Osteoblast (primary cell): ENCODE measurements around the gene ZNF503. TPM values are rescaled to one million over a fixed set of nuclear protein-coding genes. Genes with fewer than 3 reads are reported as not detected.

ENCODE experiments used
- DNase-seq: peaks from one replicate; pipeline ENCODE4 v3.0.0; 2011; ENCODE audit warnings: low spot score, mixed read lengths; ENCODE audit not compliant: insufficient read length; ENCODE audit errors: missing footprints
- H2AFZ ChIP-seq: 2 replicates; pipeline ENCODE4 v1.6.0; 2011; ENCODE audit warnings: mild to moderate bottlenecking, low read length
- H3K27ac ChIP-seq: 2 replicates; pipeline ENCODE4 v1.5.1; 2011; ENCODE audit warnings: mild to moderate bottlenecking, low read depth, low read length, moderate library complexity
- H3K27me3 ChIP-seq: 2 replicates; pipeline ENCODE4 v1.6.0; 2012; ENCODE audit warnings: mild to moderate bottlenecking, control low read depth, inconsistent platforms, low read length, moderate library complexity; ENCODE audit not compliant: insufficient read depth
- H3K36me3 ChIP-seq: 2 replicates; pipeline ENCODE4 v1.5.1; 2011; ENCODE audit warnings: mild to moderate bottlenecking, low read length, control low read depth, moderate library complexity; ENCODE audit not compliant: insufficient read depth
- H3K4me1 ChIP-seq: 2 replicates; pipeline ENCODE4 v1.5.1; 2011; ENCODE audit warnings: mild to moderate bottlenecking, low read length, control low read depth, moderate library complexity; ENCODE audit not compliant: insufficient read depth
- H3K4me2 ChIP-seq: 2 replicates; pipeline ENCODE4 v1.6.0; 2011; ENCODE audit warnings: mild to moderate bottlenecking, low read length; ENCODE audit not compliant: insufficient read depth
- H3K4me3 ChIP-seq: fragments of 200-600 bp; sonication (generic); 3 replicates; pipeline ENCODE4 v1.5.1; 2012; ENCODE audit warnings: mild to moderate bottlenecking, low read length, inconsistent platforms; ENCODE audit not compliant: insufficient read depth
- H3K79me2 ChIP-seq: 2 replicates; pipeline ENCODE4 v1.6.0; 2012; ENCODE audit warnings: mild to moderate bottlenecking, low read length, control low read depth, inconsistent platforms; ENCODE audit not compliant: insufficient read depth
- H3K9me3 ChIP-seq: 2 replicates; pipeline ENCODE4 v1.5.1; 2011; ENCODE audit warnings: low read depth, low read length, control low read depth
- H4K20me1 ChIP-seq: 2 replicates; pipeline ENCODE4 v1.6.0; 2012; ENCODE audit warnings: mild to moderate bottlenecking, low read length, control low read depth; ENCODE audit not compliant: insufficient read depth
- total RNA-seq: library from RNA; depleted of rRNA; stranded (reverse); fragments of >200 nt; gene quantifications from 2 replicates; pipeline ENCODE4 v1.2.3, GENCODE V29; 2012
- TF ChIP-seq, protein P1 (sequence below): IDR thresholded peaks from 2 replicates; pipeline ENCODE4 v1.5.1; 2011; ENCODE audit warnings: mild to moderate bottlenecking, low read depth, low read length, moderate library complexity; ENCODE audit errors: extremely low read depth

ZNF503 gene
- total RNA-seq, result 18.5 and 19.4 TPM in 2 replicates

DNA sequence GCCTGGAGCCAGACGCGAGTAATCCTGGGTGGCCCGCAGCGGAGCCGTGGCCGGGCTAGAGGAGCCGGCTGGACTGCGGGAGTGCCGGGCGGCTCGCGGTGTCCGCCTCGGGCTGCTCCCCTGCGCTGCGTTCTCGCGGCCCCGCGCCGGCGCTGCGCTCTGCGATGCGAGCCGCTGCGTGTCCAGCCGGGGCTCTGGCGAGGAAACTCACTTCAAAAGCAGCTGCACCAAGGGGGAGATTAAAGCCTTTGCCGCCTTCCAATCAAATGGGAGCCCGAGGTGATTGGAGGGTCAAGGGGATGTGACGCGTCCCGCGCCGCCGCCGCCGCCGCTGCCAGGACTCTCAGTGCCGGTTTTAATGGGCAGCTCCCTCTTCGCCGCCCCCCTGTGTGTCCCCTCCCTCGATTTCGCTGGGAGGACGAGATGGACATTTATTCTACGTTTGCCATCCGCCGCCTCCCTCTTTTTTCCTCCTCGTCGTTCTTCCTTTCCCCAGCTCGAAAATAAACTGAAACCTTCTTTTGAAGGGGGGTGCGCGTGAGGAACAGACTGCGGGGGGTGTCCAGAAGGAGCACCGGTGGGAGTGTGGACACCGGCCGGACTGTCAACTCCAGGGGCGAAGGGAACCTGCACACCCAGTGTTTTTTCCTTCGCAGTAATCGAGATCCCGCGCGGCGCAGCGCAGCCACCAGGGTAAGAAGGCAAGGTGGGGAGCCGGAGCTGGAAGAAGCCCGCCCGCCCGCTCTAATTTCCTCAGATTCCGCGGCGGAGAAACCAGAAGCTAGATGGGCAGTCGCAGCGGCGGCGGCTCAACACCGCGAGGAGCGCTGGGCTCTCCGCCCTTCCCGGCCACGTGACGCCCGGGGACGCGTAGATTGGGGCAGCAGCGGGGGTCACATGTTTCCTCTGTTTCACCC is at the start of gene ZNF503:
TSS of gene ZNF503 (minus strand) at position 196 of the 917 bp plus-strand sequence. CDS start 345 bp downstream, outside the sequence.
- peaks cover 17% of the 10 kb centered on the region for H4K20me1 ChIP-seq
- H3K4me1 ChIP-seq, result peaks cover 14% of the 10 kb centered on the region
- H2AFZ ChIP-seq, result peak within 1 kb of the TSS; percentile 98
- peak within 1 kb of the TSS; percentile 93 for H3K27ac ChIP-seq
- peaks cover 3% of the 10 kb centered on the region for H3K36me3 ChIP-seq
- TF ChIP-seq, protein P1, sequence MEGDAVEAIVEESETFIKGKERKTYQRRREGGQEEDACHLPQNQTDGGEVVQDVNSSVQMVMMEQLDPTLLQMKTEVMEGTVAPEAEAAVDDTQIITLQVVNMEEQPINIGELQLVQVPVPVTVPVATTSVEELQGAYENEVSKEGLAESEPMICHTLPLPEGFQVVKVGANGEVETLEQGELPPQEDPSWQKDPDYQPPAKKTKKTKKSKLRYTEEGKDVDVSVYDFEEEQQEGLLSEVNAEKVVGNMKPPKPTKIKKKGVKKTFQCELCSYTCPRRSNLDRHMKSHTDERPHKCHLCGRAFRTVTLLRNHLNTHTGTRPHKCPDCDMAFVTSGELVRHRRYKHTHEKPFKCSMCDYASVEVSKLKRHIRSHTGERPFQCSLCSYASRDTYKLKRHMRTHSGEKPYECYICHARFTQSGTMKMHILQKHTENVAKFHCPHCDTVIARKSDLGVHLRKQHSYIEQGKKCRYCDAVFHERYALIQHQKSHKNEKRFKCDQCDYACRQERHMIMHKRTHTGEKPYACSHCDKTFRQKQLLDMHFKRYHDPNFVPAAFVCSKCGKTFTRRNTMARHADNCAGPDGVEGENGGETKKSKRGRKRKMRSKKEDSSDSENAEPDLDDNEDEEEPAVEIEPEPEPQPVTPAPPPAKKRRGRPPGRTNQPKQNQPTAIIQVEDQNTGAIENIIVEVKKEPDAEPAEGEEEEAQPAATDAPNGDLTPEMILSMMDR, result peak; percentile 3
- H3K4me2 ChIP-seq, result peak within 1 kb of the TSS; percentile 98
- no peaks in the 10 kb centered on the region for H3K9me3 ChIP-seq
- H3K4me3 ChIP-seq, result peak within 1 kb of the TSS; percentile 100
- DNase-seq, result peak; percentile 100
- peaks cover 38% of the 10 kb centered on the region for H3K79me2 ChIP-seq
- no peaks in the 10 kb centered on the region for H3K27me3 ChIP-seq

DNA sequence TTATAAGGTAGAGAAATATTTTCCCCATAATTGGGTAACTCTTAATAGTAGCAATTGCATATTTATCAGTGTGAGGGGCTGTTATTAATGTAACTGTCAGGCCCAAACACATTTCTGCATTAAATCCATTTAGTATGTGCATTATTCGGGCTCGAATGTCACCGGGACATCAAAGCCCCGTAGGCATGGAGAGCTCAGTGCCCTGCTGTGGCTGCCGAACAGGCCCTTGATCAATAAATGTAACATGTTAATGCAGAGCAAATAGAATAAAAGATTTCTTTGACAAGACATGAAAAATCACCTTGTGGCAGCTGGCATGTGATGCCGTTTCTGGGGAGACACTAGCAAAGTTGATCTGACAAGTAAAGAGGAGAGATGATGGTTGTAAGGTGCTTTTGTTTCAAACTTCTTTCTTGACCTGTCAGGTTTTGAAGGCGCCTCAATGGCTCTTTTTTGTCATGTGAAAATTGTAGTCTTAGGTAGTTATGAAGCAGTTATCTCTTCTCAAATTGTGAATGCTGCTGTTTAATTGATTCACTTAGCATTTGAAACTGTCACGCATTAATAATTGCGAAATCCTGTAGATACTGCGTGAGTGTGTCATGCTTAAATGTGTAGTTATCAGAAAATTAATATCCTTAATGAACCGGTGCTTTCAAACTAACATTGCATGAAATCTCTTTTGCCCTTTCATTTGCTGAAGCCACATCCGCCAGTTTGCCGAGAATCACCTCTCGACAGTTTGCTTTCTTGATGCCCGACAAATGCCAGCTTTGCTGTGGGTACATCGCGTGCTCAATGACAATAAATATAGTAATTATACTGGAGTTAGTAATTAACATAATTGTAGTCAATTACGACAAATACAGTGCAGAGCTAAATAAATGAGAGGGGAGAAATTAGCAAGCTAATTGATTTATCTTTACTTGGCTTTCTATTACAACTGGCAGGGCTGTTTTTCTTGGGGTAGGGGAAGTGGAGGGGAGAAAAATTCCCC is 49.4 kb upstream of the ZNF503 start:
- Histone ChIP-seq H3K4me2 (no peak overlapping the region), H2AFZ (no peak overlapping the region), H4K20me1 (no peaks in the 10 kb centered on the region), H3K9me3 (peaks cover 4% of the 10 kb centered on the region), H3K27ac (no peak overlapping the region), H3K27me3 (peaks cover 4% of the 10 kb centered on the region), H3K4me1 (peaks cover 5% of the 10 kb centered on the region), H3K4me3 (no peak overlapping the region), H3K36me3 (no peaks in the 10 kb centered on the region), H3K79me2 (no peaks in the 10 kb centered on the region)
- TF ChIP-seq, protein P1, result no peak
- DNase-seq, result no peak

- H3K4me1 ChIP-seq, result peaks cover 5% of the 10 kb centered on the region
- peaks cover 4% of the 10 kb centered on the region for H3K9me3 ChIP-seq
- H3K79me2 ChIP-seq, result no peaks in the 10 kb centered on the region
- no peaks in the 10 kb centered on the region for H3K36me3 ChIP-seq
- no peak overlapping the region for H3K4me2 ChIP-seq
- peaks cover 4% of the 10 kb centered on the region for H3K27me3 ChIP-seq
- no peak overlapping the region for H2AFZ ChIP-seq
- no peak overlapping the region for H3K4me3 ChIP-seq
- H4K20me1 ChIP-seq, result no peaks in the 10 kb centered on the region
- DNase-seq, result no peak
- H3K27ac ChIP-seq, result no peak overlapping the region
- TF ChIP-seq, protein P1, result no peak
These were observed 48.5 kb upstream of the ZNF503 start for GRCh38 chr10:75450075-75450445.
